ENCODE data around the gene ALG6.

The ALG6 gene

GRCh38 chr1:63367215-63368103 is at the start of gene ALG6:
Gene ALG6 (plus strand): TSS chr1:63367627. CDS start chr1:63370978, 3,351 bp downstream.
- peak; percentile 93 for DNase-seq

- no peak for DNase-seq
Measured at GRCh38 chr1:63317817-63318152, 49.6 kb upstream of the ALG6 start.

GRCh38 chr1:63318201-63318979 is 49.0 kb upstream of the ALG6 start:
- no peak for DNase-seq

GRCh38 chr1:63319046-63320021 is 48.1 kb upstream of the ALG6 start:
- no peak for DNase-seq

GRCh38 chr1:63320022-63320721 is 47.3 kb upstream of the ALG6 start:
- no peak for DNase-seq

GRCh38 chr1:63321066-63321784 is 46.2 kb upstream of the ALG6 start:
- no peak for DNase-seq

GRCh38 chr1:63321785-63322113 is 45.7 kb upstream of the ALG6 start:
- DNase-seq: no peak

GRCh38 chr1:63322114-63322943 is 45.1 kb upstream of the ALG6 start, which contains the start of gene FOXD3:
Gene FOXD3 (plus strand): TSS chr1:63322567. CDS start chr1:63323059, 492 bp downstream.
- DNase-seq: peak; percentile 21

GRCh38 chr1:63322944-63323864 is 44.2 kb upstream of the ALG6 start:
- DNase-seq: peak; percentile 29

GRCh38 chr1:63323865-63324778 is 43.3 kb upstream of the ALG6 start:
- DNase-seq: no peak

- DNase-seq: no peak
Measured at GRCh38 chr1:63324779-63325119, 42.7 kb upstream of the ALG6 start.

GRCh38 chr1:63325279-63325985 is 42.0 kb upstream of the ALG6 start:
- no peak for DNase-seq

GRCh38 chr1:63326106-63326472 is 41.3 kb upstream of the ALG6 start:
- DNase-seq: no peak

- no peak for DNase-seq
Measured at GRCh38 chr1:63326473-63327380, 40.7 kb upstream of the ALG6 start.

GRCh38 chr1:63327417-63328054 is 39.9 kb upstream of the ALG6 start:
- DNase-seq: peak; percentile 6

- DNase-seq: no peak
Measured at GRCh38 chr1:63328122-63328521, 39.3 kb upstream of the ALG6 start.
